ENCODE measurements around the gene SETD7. TPM values are rescaled to one million over a fixed set of nuclear protein-coding genes. Genes with fewer than 3 reads are reported as not detected.

The SETD7 gene
- total RNA-seq, 6 experiments from 2014 or later: 61.5 to 86.6 (median 67.9) TPM

DNA sequence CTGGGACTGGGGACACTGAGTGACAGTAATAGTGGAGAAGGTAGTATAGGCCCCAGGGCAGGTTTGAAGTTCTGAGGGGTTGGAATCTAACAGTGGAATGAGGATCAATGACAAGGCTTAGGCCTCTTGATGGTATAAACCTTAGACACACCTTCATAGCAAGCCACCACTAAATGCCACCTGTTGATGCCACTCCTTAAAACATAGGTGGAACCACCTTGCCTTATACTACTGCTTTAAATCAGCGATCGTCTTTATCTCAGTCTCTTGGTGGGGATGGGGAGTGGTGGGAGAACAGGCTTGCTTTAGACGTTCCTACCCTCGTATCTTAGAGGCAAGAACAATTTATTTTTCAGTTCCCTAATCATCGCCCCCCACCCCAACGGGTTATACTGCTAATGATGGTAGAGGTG lies 100.9 kb downstream of the SETD7 start:
- Mint-ChIP-seq H3K9me3 (no peaks in the 10 kb centered on the region), H3K27me3 (ENCODE audit: insufficient read depth) (peaks cover 2% of the 10 kb centered on the region; the same call in 1 of the 2 replicates), H3K4me3 (peak overlapping the region; percentile 98), H3K36me3 (ENCODE audit: low read depth) (no peaks in the 10 kb centered on the region), H3K4me1 (ENCODE audit: low read depth) (peaks cover 70% of the 10 kb centered on the region), H3K27ac (no peak overlapping the region)
- TF ChIP-seq, protein P1, sequence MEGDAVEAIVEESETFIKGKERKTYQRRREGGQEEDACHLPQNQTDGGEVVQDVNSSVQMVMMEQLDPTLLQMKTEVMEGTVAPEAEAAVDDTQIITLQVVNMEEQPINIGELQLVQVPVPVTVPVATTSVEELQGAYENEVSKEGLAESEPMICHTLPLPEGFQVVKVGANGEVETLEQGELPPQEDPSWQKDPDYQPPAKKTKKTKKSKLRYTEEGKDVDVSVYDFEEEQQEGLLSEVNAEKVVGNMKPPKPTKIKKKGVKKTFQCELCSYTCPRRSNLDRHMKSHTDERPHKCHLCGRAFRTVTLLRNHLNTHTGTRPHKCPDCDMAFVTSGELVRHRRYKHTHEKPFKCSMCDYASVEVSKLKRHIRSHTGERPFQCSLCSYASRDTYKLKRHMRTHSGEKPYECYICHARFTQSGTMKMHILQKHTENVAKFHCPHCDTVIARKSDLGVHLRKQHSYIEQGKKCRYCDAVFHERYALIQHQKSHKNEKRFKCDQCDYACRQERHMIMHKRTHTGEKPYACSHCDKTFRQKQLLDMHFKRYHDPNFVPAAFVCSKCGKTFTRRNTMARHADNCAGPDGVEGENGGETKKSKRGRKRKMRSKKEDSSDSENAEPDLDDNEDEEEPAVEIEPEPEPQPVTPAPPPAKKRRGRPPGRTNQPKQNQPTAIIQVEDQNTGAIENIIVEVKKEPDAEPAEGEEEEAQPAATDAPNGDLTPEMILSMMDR (IDR thresholded peaks at IDR 0.05): no peak
- DNase-seq: no peak

DNA sequence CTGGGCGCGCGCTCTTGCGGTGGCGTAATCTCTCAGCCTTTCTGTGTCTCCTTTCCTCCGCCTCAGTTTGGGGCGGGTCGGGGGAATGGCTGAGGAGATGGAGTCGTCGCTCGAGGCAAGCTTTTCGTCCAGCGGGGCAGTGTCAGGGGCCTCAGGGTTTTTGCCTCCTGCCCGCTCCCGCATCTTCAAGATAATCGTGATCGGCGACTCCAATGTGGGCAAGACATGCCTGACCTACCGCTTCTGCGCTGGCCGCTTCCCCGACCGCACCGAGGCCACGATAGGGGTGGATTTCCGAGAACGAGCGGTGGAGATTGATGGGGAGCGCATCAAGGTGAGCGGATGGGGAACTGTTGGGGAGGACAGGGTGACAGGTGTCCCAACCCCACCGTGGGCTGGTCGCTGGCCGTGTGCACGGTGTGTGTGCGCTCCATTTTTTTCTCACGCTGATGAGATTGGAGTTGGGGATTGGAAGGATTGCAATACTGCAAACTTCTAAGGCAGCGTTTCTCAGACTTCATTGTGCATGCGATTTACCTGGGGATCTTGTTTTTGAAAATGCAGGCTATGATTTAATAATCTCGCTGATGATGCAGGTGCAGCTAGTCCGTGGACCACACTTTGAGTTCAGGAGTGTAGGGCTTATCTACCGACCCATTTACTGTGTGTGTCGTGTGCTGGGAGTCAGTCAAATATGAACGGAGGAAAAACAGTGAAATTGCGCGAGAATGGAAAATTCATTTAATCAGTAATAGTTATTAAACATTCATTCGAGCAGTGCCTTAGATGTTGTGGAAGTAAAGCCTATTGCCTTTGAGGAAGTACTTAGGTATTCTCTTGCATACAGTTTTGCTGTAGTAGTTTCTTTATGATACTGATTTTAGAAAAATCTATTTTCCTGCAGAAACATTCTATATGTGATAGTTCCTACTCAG lies 101.6 kb downstream of the SETD7 start, which contains the start of gene RAB33B:
Gene RAB33B (plus strand): TSS at position 11 of the 935 bp plus-strand sequence. CDS start 75 bp downstream, at position 86.
- H3K27me3 Mint-ChIP-seq (ENCODE audit: insufficient read depth): peaks cover 2% of the 10 kb centered on the region; the same call in 1 of the 2 replicates
- H3K4me3 Mint-ChIP-seq: peak within 1 kb of the TSS; percentile 98
- TF ChIP-seq, protein P1 (IDR thresholded peaks at IDR 0.05): no peak
- peaks cover 63% of the 10 kb centered on the region for H3K4me1 Mint-ChIP-seq (ENCODE audit: low read depth)
- no peaks in the 10 kb centered on the region for H3K9me3 Mint-ChIP-seq
- peak within 1 kb of the TSS; percentile 98 for H3K27ac Mint-ChIP-seq
- no peaks in the 10 kb centered on the region for H3K36me3 Mint-ChIP-seq (ENCODE audit: low read depth)
- no peak for DNase-seq

DNA sequence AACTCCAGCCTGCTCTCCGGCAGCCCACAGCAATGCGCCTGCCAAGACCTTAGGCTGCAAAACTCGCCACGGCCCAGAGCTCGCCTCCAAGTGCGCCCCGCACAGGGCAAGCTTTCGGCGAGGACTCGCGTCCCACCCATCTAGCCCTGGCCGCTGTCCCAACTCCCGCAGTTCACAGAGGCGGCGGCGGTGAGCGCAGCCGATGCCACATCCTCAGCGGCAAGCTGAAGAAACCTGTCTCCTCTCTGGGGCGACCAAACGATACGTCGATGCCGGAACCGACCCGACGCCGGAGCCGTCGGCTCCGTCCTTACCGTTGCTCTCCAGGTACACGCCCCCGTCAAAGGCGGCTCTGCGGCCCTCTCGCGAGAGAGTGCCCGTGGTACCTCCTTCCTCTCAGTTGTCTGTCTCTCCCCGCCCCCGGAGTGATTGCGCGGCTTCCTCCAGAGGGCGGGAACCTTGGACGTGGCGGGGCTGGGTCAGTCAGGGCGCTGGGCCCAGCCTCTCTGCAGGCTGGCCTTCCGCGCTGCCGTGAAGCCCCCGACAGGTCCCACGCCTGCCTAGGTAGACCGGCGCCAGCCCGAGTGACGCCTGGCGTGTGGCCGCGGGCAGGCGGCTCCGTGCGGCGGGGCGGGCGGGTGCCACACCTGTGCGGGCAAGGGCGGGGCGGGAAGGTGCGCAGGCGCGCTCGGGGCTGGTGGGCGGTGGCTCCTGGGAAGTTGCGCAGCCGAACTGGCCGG lies 102.5 kb downstream of the SETD7 start:
- peak; percentile 96 for DNase-seq
- H3K9me3 Mint-ChIP-seq: no peaks in the 10 kb centered on the region

DNA sequence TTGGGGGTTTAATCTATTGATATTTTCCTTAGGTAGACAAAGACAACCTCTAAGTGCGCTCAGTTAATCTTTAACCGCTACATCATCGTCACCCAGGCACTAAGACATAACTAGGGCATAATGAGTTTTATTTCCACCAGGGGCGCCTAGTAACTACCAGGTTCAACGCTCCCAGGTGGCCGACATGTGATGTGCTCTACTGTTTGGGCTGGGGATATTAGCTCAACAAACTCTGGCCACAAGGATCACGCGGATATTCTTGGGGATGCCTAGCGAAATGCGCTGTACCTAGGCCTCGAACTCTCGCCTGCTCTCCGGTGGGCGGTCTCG lies 103.0 kb downstream of the SETD7 start:
- no peaks in the 10 kb centered on the region for H3K9me3 Mint-ChIP-seq
- peak; percentile 68 for DNase-seq
- TF ChIP-seq, protein P1 (IDR thresholded peaks at IDR 0.05): peak; percentile 72
- H3K4me3 Mint-ChIP-seq: peak overlapping the region; percentile 98
- H3K4me1 Mint-ChIP-seq (ENCODE audit: low read depth): peaks cover 49% of the 10 kb centered on the region
- no peaks in the 10 kb centered on the region for H3K36me3 Mint-ChIP-seq (ENCODE audit: low read depth)
- peak overlapping the region; percentile 98 for H3K27ac Mint-ChIP-seq
- H3K27me3 Mint-ChIP-seq (ENCODE audit: insufficient read depth): peaks cover 2% of the 10 kb centered on the region; the same call in 1 of the 2 replicates

More for the DNA sequence above, 102.5 kb downstream of the SETD7 start:
- peaks cover 54% of the 10 kb centered on the region for H3K4me1 Mint-ChIP-seq (ENCODE audit: low read depth)
- TF ChIP-seq, protein P1 (IDR thresholded peaks at IDR 0.05): peak; percentile 56; the same call in 1 of the 2 replicates
- H3K36me3 Mint-ChIP-seq (ENCODE audit: low read depth): no peaks in the 10 kb centered on the region
- peaks cover 2% of the 10 kb centered on the region; the same call in 1 of the 2 replicates for H3K27me3 Mint-ChIP-seq (ENCODE audit: insufficient read depth)
- H3K4me3 Mint-ChIP-seq: peak overlapping the region; percentile 98
- peak overlapping the region; percentile 98 for H3K27ac Mint-ChIP-seq

- TF ChIP-seq, protein P1 (IDR thresholded peaks at IDR 0.05): no peak
- peaks cover 39% of the 10 kb centered on the region for H3K4me1 Mint-ChIP-seq (ENCODE audit: low read depth)
- H3K27ac Mint-ChIP-seq: peak overlapping the region; percentile 98
- no peaks in the 10 kb centered on the region for H3K36me3 Mint-ChIP-seq (ENCODE audit: low read depth)
- peaks cover 2% of the 10 kb centered on the region; the same call in 1 of the 2 replicates for H3K27me3 Mint-ChIP-seq (ENCODE audit: insufficient read depth)
- peak overlapping the region; percentile 98 for H3K4me3 Mint-ChIP-seq
- DNase-seq: no peak
- H3K9me3 Mint-ChIP-seq: no peaks in the 10 kb centered on the region
Measured at GRCh38 chr4:139451997-139452396, 104.0 kb downstream of the SETD7 start.
